HG02885 (cell line): Measurements from ENCODE around the gene THADA.

ENCODE experiments used
- ATAC-seq: cut with Tn5 transposase; IDR thresholded peaks from one replicate; pipeline ENCODE4 v1.9.1; 2021; ENCODE audit warnings: mild to moderate bottlenecking; ENCODE audit not compliant: unreplicated experiment, poor library complexity

The THADA gene

GRCh38 chr2:43424262-43425207, 171.3 kb downstream of the THADA start:
- ATAC-seq, result no peak

GRCh38 chr2:43423941-43424261, 171.9 kb downstream of the THADA start:
- no peak for ATAC-seq

GRCh38 chr2:43421194-43421593, 174.6 kb downstream of the THADA start:
- ATAC-seq, result no peak

GRCh38 chr2:43420389-43420801, 175.4 kb downstream of the THADA start:
- no peak for ATAC-seq

- ATAC-seq, result no peak
Measured at GRCh38 chr2:43419876-43420275, 176.0 kb downstream of the THADA start.

GRCh38 chr2:43419243-43419642, 176.6 kb downstream of the THADA start:
- no peak for ATAC-seq

GRCh38 chr2:43418680-43419079, 177.2 kb downstream of the THADA start:
- no peak for ATAC-seq

- no peak for ATAC-seq
Measured at GRCh38 chr2:43417300-43417699, 178.5 kb downstream of the THADA start.

- ATAC-seq, result no peak
Measured at GRCh38 chr2:43415592-43415991, 180.2 kb downstream of the THADA start.

- ATAC-seq, result no peak
Measured at GRCh38 chr2:43414586-43415135, 181.2 kb downstream of the THADA start.

- no peak for ATAC-seq
Measured at GRCh38 chr2:43414033-43414432, 181.8 kb downstream of the THADA start.

- ATAC-seq, result no peak
Measured at GRCh38 chr2:43412114-43412753, 183.6 kb downstream of the THADA start.

GRCh38 chr2:43410055-43410604, 185.7 kb downstream of the THADA start:
- ATAC-seq, result no peak

GRCh38 chr2:43408407-43409160, 187.3 kb downstream of the THADA start:
- ATAC-seq, result peak; percentile 79

- peak; percentile 70 for ATAC-seq
Measured at GRCh38 chr2:43407935-43408334, 187.9 kb downstream of the THADA start.

- ATAC-seq, result no peak
Measured at GRCh38 chr2:43406651-43407279, 189.1 kb downstream of the THADA start.

- ATAC-seq, result no peak
Measured at GRCh38 chr2:43405829-43406228, 190.0 kb downstream of the THADA start.

GRCh38 chr2:43402452-43402937, 193.3 kb downstream of the THADA start:
- ATAC-seq, result peak; percentile 75

GRCh38 chr2:43402002-43402401, 193.8 kb downstream of the THADA start:
- peak; percentile 87 for ATAC-seq

- ATAC-seq, result no peak
Measured at GRCh38 chr2:43400508-43400907, 195.3 kb downstream of the THADA start.
